HG02970 (cell line): ENCODE data around the gene AGPAT3.
"Not testable (repeated sequence)": the region's sequence is repeated elsewhere in the genome, so short reads cannot be mapped to it uniquely, and the experiment has no call there.

Source experiments
- ATAC-seq: cut with Tn5 transposase; IDR thresholded peaks from one replicate; pipeline ENCODE4 v1.9.1; 2021; ENCODE audit warnings: mild to moderate bottlenecking, moderate library complexity, moderate number of reproducible peaks; ENCODE audit not compliant: unreplicated experiment, low FRiP score

Gene AGPAT3

GRCh38 chr21:43880111-43880985 lies 15.3 kb downstream of the AGPAT3 start:
- no peak for ATAC-seq

- no peak for ATAC-seq
Measured at GRCh38 chr21:43881283-43881682, 16.3 kb downstream of the AGPAT3 start.

- no peak for ATAC-seq
Measured at GRCh38 chr21:43881935-43882334, 16.9 kb downstream of the AGPAT3 start.

- no peak for ATAC-seq
Measured at GRCh38 chr21:43882952-43883545, 18.0 kb downstream of the AGPAT3 start.

GRCh38 chr21:43884012-43884860 lies 19.2 kb downstream of the AGPAT3 start:
- no peak for ATAC-seq

- ATAC-seq: no peak
Measured at GRCh38 chr21:43884861-43885417, 19.9 kb downstream of the AGPAT3 start.

- ATAC-seq: no peak
Measured at GRCh38 chr21:43885721-43886120, 20.7 kb downstream of the AGPAT3 start.

GRCh38 chr21:43886565-43886964 lies 21.5 kb downstream of the AGPAT3 start:
- no peak for ATAC-seq

- ATAC-seq: no peak
Measured at GRCh38 chr21:43889069-43889468, 24.0 kb downstream of the AGPAT3 start.

- no peak for ATAC-seq
Measured at GRCh38 chr21:43890042-43890441, 25.0 kb downstream of the AGPAT3 start.

- ATAC-seq: no peak
Measured at GRCh38 chr21:43892334-43892733, 27.3 kb downstream of the AGPAT3 start.

GRCh38 chr21:43892984-43893535 lies 28.0 kb downstream of the AGPAT3 start:
- ATAC-seq: no peak

- ATAC-seq: no peak
Measured at GRCh38 chr21:43893536-43894205, 28.6 kb downstream of the AGPAT3 start.

GRCh38 chr21:43894206-43894577 lies 29.2 kb downstream of the AGPAT3 start:
- ATAC-seq: no peak

GRCh38 chr21:43895196-43895595 lies 30.2 kb downstream of the AGPAT3 start:
- ATAC-seq: no peak

GRCh38 chr21:43896696-43897299 lies 31.8 kb downstream of the AGPAT3 start:
- not testable (repeated sequence) for ATAC-seq

GRCh38 chr21:43899307-43900077 lies 34.5 kb downstream of the AGPAT3 start:
- ATAC-seq: no peak

- no peak for ATAC-seq
Measured at GRCh38 chr21:43900078-43900385, 35.0 kb downstream of the AGPAT3 start.

- ATAC-seq: no peak
Measured at GRCh38 chr21:43900690-43901089, 35.7 kb downstream of the AGPAT3 start.
